ENCODE data around the gene TAF11L13.

- TF ChIP-seq REST (IDR thresholded peaks at IDR 0.05; ENCODE audit: insufficient read depth in 1 of 2, low read depth in 2 of 2, low read length in 2 of 2) (no peak), POLR2AphosphoS5 (IDR thresholded peaks at IDR 0.05; ENCODE audit: low read depth, low read length) (no peak), TAF1 (IDR thresholded peaks at IDR 0.05; ENCODE audit: borderline replicate concordance, insufficient read depth, low read length) (no peak)
Measured at GRCh38 chr5:17678751-17679324, 47.0 kb downstream of the TAF11L13 start.

All from PFSK-1 (cell line).